ENCODE data around the gene TGFB1. TPM values are rescaled to one million over a fixed set of nuclear protein-coding genes. Genes with fewer than 3 reads are reported as not detected.

TGFB1 gene
- total RNA-seq, 1 experiment from 2014 or later, result 102 TPM

DNA sequence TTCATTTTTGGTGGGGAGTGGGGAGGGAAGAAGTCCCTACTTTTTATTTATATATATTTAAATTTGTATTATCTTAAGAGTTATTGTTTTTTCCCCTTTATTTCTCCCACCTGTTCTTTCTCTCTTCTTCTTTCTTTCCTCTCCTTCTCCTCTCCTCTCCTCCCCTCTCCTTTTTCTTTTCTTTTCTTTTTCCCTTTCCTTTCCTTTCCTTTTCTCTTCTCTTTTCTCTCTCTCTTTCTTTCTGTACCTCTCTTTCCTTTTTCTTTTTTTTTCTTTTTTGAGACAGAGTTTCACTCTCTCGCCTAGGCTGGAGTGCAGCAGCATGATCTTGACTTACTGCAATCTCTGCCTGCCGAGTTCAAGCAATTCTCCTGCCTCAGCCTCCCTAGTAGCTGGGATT is 45.8 kb upstream of the TGFB1 start:
- no peaks in the 10 kb centered on the region for H3K36me3 ChIP-seq (ENCODE audit: insufficient read depth, low read length, poor library complexity, severe bottlenecking)
- H3K4me3 ChIP-seq (ENCODE audit: low read depth, low read length, poor library complexity, severe bottlenecking), result no peak overlapping the region
- H3K9me3 ChIP-seq (ENCODE audit: low read depth, low read length, poor library complexity, severe bottlenecking), result no peaks in the 10 kb centered on the region
- peaks cover 10% of the 10 kb centered on the region for H3K4me1 ChIP-seq (ENCODE audit: insufficient read depth, low read length, poor library complexity, severe bottlenecking)
- TF ChIP-seq, protein P1, sequence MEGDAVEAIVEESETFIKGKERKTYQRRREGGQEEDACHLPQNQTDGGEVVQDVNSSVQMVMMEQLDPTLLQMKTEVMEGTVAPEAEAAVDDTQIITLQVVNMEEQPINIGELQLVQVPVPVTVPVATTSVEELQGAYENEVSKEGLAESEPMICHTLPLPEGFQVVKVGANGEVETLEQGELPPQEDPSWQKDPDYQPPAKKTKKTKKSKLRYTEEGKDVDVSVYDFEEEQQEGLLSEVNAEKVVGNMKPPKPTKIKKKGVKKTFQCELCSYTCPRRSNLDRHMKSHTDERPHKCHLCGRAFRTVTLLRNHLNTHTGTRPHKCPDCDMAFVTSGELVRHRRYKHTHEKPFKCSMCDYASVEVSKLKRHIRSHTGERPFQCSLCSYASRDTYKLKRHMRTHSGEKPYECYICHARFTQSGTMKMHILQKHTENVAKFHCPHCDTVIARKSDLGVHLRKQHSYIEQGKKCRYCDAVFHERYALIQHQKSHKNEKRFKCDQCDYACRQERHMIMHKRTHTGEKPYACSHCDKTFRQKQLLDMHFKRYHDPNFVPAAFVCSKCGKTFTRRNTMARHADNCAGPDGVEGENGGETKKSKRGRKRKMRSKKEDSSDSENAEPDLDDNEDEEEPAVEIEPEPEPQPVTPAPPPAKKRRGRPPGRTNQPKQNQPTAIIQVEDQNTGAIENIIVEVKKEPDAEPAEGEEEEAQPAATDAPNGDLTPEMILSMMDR (conservative IDR thresholded peaks at IDR 0.05; ENCODE audit: low read depth, low read length), result no peak
- TF ChIP-seq EZH2 (IDR thresholded peaks at IDR 0.05; ENCODE audit: borderline replicate concordance, low read depth, low read length, poor library complexity, severe bottlenecking), result no peak
- intact Hi-C loops (cut with micrococcal nuclease; ENCODE audit: unreplicated experiment), result loop anchor here (10.0 kb wide), 1 partner anchor 345 kb away; no protein-coding TSS in a partner anchor
- H3K27ac ChIP-seq (ENCODE audit: low read depth, low read length, poor library complexity, severe bottlenecking), result no peak overlapping the region
- BruUV-seq (replicated peaks), result no TSS peak
- DNase-seq (ENCODE audit: low spot score), result no peak
- ChIA-PET CTCF (no interaction called here), POLR2A (ENCODE audit: low non-redundant PET) (no interaction called here)
- no peaks in the 10 kb centered on the region for H3K27me3 ChIP-seq (replicated peaks; ENCODE audit: insufficient read depth, low read depth, low read length, poor library complexity)

DNA sequence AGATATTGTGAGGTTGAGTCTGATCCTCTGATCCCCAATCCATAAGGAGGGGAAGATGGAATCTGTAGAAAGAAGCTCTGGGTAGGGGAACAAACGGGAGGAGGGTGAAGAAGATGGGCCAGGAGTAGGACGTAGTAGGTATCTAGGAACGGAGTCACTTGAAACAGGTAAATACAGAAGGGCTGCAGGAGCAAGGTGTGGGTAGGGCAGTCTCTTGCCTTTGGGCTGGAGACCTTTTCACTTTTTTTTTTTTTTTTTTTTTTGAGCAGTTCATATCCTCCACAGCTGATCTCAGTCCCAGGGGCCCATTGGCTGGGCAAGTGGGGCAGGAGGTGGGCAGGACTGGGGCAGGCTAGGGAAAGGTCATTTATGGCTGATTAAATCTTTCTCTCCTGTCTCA is 45.4 kb upstream of the TGFB1 start:
- ChIA-PET CTCF (no interaction called here), POLR2A (ENCODE audit: low non-redundant PET) (no interaction called here)
- intact Hi-C loops (cut with micrococcal nuclease; ENCODE audit: unreplicated experiment), result loop anchor here (10.0 kb wide), 1 partner anchor 346 kb away; no protein-coding TSS in a partner anchor
- H3K36me3 ChIP-seq (ENCODE audit: insufficient read depth, low read length, poor library complexity, severe bottlenecking), result no peaks in the 10 kb centered on the region
- H3K4me1 ChIP-seq (ENCODE audit: insufficient read depth, low read length, poor library complexity, severe bottlenecking), result peaks cover 10% of the 10 kb centered on the region
- H3K27me3 ChIP-seq (replicated peaks; ENCODE audit: insufficient read depth, low read depth, low read length, poor library complexity), result no peaks in the 10 kb centered on the region
- no peaks in the 10 kb centered on the region for H3K9me3 ChIP-seq (ENCODE audit: low read depth, low read length, poor library complexity, severe bottlenecking)
- H3K4me3 ChIP-seq (ENCODE audit: low read depth, low read length, poor library complexity, severe bottlenecking), result peak overlapping the region; percentile 86
- DNase-seq (ENCODE audit: low spot score), result no peak
- TF ChIP-seq EZH2 (IDR thresholded peaks at IDR 0.05; ENCODE audit: borderline replicate concordance, low read depth, low read length, poor library complexity, severe bottlenecking), result no peak
- TF ChIP-seq, protein P1 (conservative IDR thresholded peaks at IDR 0.05; ENCODE audit: low read depth, low read length), result no peak
- H3K27ac ChIP-seq (ENCODE audit: low read depth, low read length, poor library complexity, severe bottlenecking), result peak overlapping the region; percentile 1
- no TSS peak for BruUV-seq (replicated peaks)

DNA sequence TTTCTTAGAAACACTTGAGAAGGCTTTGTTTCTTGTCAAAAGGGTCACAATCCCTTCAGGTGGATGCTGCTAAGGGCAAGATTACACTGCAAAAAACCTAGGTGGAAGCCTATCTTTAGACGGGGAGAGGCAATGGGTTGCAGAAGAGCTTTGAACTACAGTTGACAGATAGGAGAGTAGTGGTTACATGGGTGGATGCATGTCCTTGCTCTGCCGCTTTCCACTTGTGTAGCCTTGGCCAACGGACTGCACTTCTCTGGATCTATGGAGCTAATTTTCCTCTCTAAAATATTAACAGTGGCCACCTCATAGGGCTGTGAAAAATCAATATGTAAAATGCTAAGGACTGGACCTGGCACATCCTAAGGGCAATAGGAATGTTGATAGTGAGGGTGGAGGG is 44.9 kb upstream of the TGFB1 start:
- intact Hi-C loops (cut with micrococcal nuclease; ENCODE audit: unreplicated experiment), result loop anchor here (10.0 kb wide), 1 partner anchor 346 kb away; no protein-coding TSS in a partner anchor
- H3K27me3 ChIP-seq (replicated peaks; ENCODE audit: insufficient read depth, low read depth, low read length, poor library complexity), result no peaks in the 10 kb centered on the region
- BruUV-seq (replicated peaks), result TSS peak; percentile 79
- no peak for TF ChIP-seq EZH2 (IDR thresholded peaks at IDR 0.05; ENCODE audit: borderline replicate concordance, low read depth, low read length, poor library complexity, severe bottlenecking)
- TF ChIP-seq, protein P1 (conservative IDR thresholded peaks at IDR 0.05; ENCODE audit: low read depth, low read length), result no peak
- peaks cover 10% of the 10 kb centered on the region for H3K4me1 ChIP-seq (ENCODE audit: insufficient read depth, low read length, poor library complexity, severe bottlenecking)
- peak overlapping the region; percentile 97 for H3K27ac ChIP-seq (ENCODE audit: low read depth, low read length, poor library complexity, severe bottlenecking)
- no peak for DNase-seq (ENCODE audit: low spot score)
- peak overlapping the region; percentile 86 for H3K4me3 ChIP-seq (ENCODE audit: low read depth, low read length, poor library complexity, severe bottlenecking)
- no peaks in the 10 kb centered on the region for H3K9me3 ChIP-seq (ENCODE audit: low read depth, low read length, poor library complexity, severe bottlenecking)
- no peaks in the 10 kb centered on the region for H3K36me3 ChIP-seq (ENCODE audit: insufficient read depth, low read length, poor library complexity, severe bottlenecking)
- CTCF ChIA-PET, result no interaction called here
- POLR2A ChIA-PET (ENCODE audit: low non-redundant PET), result no interaction called here
